Activated T-cell treated with anti-CD3 and anti-CD28 coated beads, Interleukin-2, amount 50 U/mL, for 24 hours (primary cell): Measurements from ENCODE around the gene MARCHF10.

Source experiments
- DNase-seq: peaks from one replicate; pipeline ENCODE4 v3.0.0-alpha.2; 2020
- H3K27ac Mint-ChIP-seq: 2 replicates; pipeline ENCODE4 v1.8.0; 2020; ENCODE audit warnings: mild to moderate bottlenecking, mixed read lengths
- H3K27me3 Mint-ChIP-seq: 2 replicates; pipeline ENCODE4 v1.8.0; 2020; ENCODE audit warnings: mixed read lengths
- H3K36me3 Mint-ChIP-seq: 2 replicates; pipeline ENCODE4 v1.8.0; 2020; ENCODE audit warnings: low read depth, mixed read lengths
- H3K4me1 Mint-ChIP-seq: 2 replicates; pipeline ENCODE4 v1.8.0; 2020; ENCODE audit warnings: low read depth, mixed read lengths
- H3K4me3 Mint-ChIP-seq: 2 replicates; pipeline ENCODE4 v1.8.0; 2020; ENCODE audit warnings: mild to moderate bottlenecking, moderate library complexity, mixed read lengths
- H3K9me3 Mint-ChIP-seq: 2 replicates; pipeline ENCODE4 v1.8.0; 2020; ENCODE audit warnings: mixed read lengths

The MARCHF10 gene

GRCh38 chr17:62805234-62805633 is 2.9 kb downstream of the MARCHF10 start:
- DNase-seq, result no peak
- H3K27ac Mint-ChIP-seq, result no peak overlapping the region

GRCh38 chr17:62804822-62805221 is 3.3 kb downstream of the MARCHF10 start:
- H3K9me3 Mint-ChIP-seq, result no peaks in the 10 kb centered on the region
- H3K27ac Mint-ChIP-seq, result no peak overlapping the region
- peaks cover 10% of the 10 kb centered on the region for H3K4me1 Mint-ChIP-seq
- H3K27me3 Mint-ChIP-seq, result peaks cover 67% of the 10 kb centered on the region
- no peak overlapping the region for H3K4me3 Mint-ChIP-seq
- no peak for DNase-seq
- no peaks in the 10 kb centered on the region for H3K36me3 Mint-ChIP-seq

More at GRCh38 chr17:62805234-62805633, 2.9 kb downstream of the MARCHF10 start:
- no peak overlapping the region for H3K4me3 Mint-ChIP-seq
- H3K4me1 Mint-ChIP-seq, result peaks cover 10% of the 10 kb centered on the region
- peaks cover 64% of the 10 kb centered on the region for H3K27me3 Mint-ChIP-seq
- no peaks in the 10 kb centered on the region for H3K9me3 Mint-ChIP-seq
- no peaks in the 10 kb centered on the region for H3K36me3 Mint-ChIP-seq

GRCh38 chr17:62804025-62804424 is 4.1 kb downstream of the MARCHF10 start:
- no peak for DNase-seq
- no peaks in the 10 kb centered on the region for H3K9me3 Mint-ChIP-seq
- H3K36me3 Mint-ChIP-seq, result no peaks in the 10 kb centered on the region
- H3K27ac Mint-ChIP-seq, result no peak overlapping the region
- peaks cover 3% of the 10 kb centered on the region for H3K4me1 Mint-ChIP-seq
- no peak overlapping the region for H3K4me3 Mint-ChIP-seq
- peaks cover 63% of the 10 kb centered on the region for H3K27me3 Mint-ChIP-seq

- no peak overlapping the region for H3K4me3 Mint-ChIP-seq
- no peaks in the 10 kb centered on the region for H3K36me3 Mint-ChIP-seq
- peaks cover 1% of the 10 kb centered on the region for H3K4me1 Mint-ChIP-seq
- DNase-seq, result no peak
- no peak overlapping the region for H3K27ac Mint-ChIP-seq
- H3K27me3 Mint-ChIP-seq, result peaks cover 68% of the 10 kb centered on the region
- no peaks in the 10 kb centered on the region for H3K9me3 Mint-ChIP-seq
Measured at GRCh38 chr17:62802561-62803205, 5.4 kb downstream of the MARCHF10 start.

- Mint-ChIP-seq H3K4me3 (no peak overlapping the region), H3K27me3 (peaks cover 64% of the 10 kb centered on the region), H3K4me1 (no peaks in the 10 kb centered on the region), H3K9me3 (no peaks in the 10 kb centered on the region), H3K36me3 (no peaks in the 10 kb centered on the region), H3K27ac (no peak overlapping the region)
- DNase-seq, result no peak
Measured at GRCh38 chr17:62801553-62802114, 6.5 kb downstream of the MARCHF10 start.

DNA sequence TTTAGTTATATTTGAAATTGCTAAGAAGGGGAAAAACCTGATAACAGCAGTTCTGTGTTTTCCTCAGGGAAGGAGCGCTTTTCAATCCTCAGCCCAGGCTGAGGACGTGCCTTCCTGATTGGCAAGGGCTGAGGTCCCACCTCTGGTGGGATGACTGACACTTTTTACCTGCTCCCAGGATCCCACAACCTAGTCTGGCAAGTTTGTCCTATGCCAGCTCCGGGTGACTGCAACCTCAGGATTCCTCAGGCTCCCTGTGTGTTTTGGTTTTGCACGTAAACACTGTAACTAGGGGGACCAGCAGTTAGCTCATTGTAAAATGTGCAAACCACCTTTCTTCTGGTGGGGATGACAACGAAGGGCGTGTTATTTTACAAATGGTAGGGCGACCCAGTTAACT is 7.5 kb downstream of the MARCHF10 start:
- no peaks in the 10 kb centered on the region for H3K36me3 Mint-ChIP-seq
- H3K27me3 Mint-ChIP-seq, result peaks cover 65% of the 10 kb centered on the region
- peaks cover under 1% of the 10 kb centered on the region for H3K4me1 Mint-ChIP-seq
- no peak for DNase-seq
- H3K9me3 Mint-ChIP-seq, result no peaks in the 10 kb centered on the region
- H3K4me3 Mint-ChIP-seq, result no peak overlapping the region
- H3K27ac Mint-ChIP-seq, result no peak overlapping the region

DNA sequence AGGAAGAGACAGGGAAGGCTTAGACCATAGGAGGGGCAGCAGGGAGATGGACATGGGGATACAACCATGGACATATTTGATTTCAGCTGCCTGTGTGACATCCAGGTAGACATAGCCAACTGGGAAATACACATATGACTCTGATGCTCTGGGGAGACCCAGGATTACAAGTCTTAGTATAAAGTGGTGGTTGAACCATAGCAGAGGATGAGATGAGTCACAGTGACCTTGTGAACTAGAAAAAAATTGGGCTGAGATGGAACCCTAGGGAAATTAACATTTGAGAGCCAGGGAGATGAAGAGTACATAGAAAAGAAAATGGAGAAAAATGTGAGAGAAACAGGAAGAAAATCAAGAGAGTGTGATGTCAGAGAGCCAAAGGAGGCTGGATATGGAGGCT is 10.2 kb downstream of the MARCHF10 start:
- no peak overlapping the region for H3K4me3 Mint-ChIP-seq
- no peak for DNase-seq
- H3K27me3 Mint-ChIP-seq, result peaks cover 55% of the 10 kb centered on the region
- H3K4me1 Mint-ChIP-seq, result peaks cover 13% of the 10 kb centered on the region
- no peak overlapping the region for H3K27ac Mint-ChIP-seq
- no peaks in the 10 kb centered on the region for H3K9me3 Mint-ChIP-seq
- H3K36me3 Mint-ChIP-seq, result no peaks in the 10 kb centered on the region

GRCh38 chr17:62796291-62796690 is 11.8 kb downstream of the MARCHF10 start:
- peaks cover 13% of the 10 kb centered on the region for H3K4me1 Mint-ChIP-seq
- H3K9me3 Mint-ChIP-seq, result no peaks in the 10 kb centered on the region
- peaks cover 45% of the 10 kb centered on the region for H3K27me3 Mint-ChIP-seq
- no peak for DNase-seq
- H3K36me3 Mint-ChIP-seq, result no peaks in the 10 kb centered on the region
- H3K27ac Mint-ChIP-seq, result no peak overlapping the region
- H3K4me3 Mint-ChIP-seq, result no peak overlapping the region

DNA sequence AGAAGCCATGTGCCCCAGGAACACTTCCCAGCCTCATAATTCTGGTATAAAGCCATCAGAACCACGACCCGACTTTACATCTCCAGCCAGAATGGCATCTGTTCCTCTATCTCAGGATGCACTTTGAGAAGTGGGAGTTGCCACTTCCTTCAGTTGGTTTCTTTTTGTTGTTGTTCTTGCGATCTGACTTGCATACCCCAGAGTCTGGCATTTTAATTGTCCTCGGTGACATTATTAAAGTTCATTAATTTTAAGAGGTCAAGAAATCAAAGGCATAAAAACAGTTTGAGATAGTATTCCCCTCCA is 13.5 kb downstream of the MARCHF10 start:
- H3K4me3 Mint-ChIP-seq, result peak overlapping the region; percentile 9
- no peak overlapping the region for H3K27ac Mint-ChIP-seq
- H3K36me3 Mint-ChIP-seq, result no peaks in the 10 kb centered on the region
- peaks cover 13% of the 10 kb centered on the region for H3K4me1 Mint-ChIP-seq
- H3K27me3 Mint-ChIP-seq, result peaks cover 48% of the 10 kb centered on the region
- no peak for DNase-seq
- H3K9me3 Mint-ChIP-seq, result no peaks in the 10 kb centered on the region

GRCh38 chr17:62793919-62794665 is 14.0 kb downstream of the MARCHF10 start:
- H3K4me3 Mint-ChIP-seq, result peak overlapping the region; percentile 9
- peaks cover 13% of the 10 kb centered on the region for H3K4me1 Mint-ChIP-seq
- no peak overlapping the region for H3K27ac Mint-ChIP-seq
- peaks cover 49% of the 10 kb centered on the region for H3K27me3 Mint-ChIP-seq
- DNase-seq, result no peak
- no peaks in the 10 kb centered on the region for H3K9me3 Mint-ChIP-seq
- H3K36me3 Mint-ChIP-seq, result no peaks in the 10 kb centered on the region

DNA sequence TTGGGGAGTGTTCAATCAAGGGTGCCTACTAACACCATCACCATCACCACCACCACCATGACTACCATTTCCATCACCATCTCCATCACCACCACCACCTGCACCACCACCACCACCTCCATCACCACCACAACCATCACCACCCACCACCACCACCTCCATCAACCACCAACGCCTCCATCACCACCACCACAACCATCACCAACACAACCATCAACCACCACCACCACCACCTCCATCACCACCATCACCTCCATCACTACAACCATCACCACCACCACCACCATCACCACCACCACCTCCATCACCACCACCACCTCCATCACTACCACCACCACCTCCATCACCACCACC is 15.7 kb downstream of the MARCHF10 start:
- Mint-ChIP-seq H3K4me1 (peaks cover 13% of the 10 kb centered on the region), H3K27ac (no peak overlapping the region), H3K36me3 (no peaks in the 10 kb centered on the region), H3K9me3 (no peaks in the 10 kb centered on the region), H3K4me3 (no peak overlapping the region), H3K27me3 (peaks cover 35% of the 10 kb centered on the region)
- DNase-seq, result no peak

DNA sequence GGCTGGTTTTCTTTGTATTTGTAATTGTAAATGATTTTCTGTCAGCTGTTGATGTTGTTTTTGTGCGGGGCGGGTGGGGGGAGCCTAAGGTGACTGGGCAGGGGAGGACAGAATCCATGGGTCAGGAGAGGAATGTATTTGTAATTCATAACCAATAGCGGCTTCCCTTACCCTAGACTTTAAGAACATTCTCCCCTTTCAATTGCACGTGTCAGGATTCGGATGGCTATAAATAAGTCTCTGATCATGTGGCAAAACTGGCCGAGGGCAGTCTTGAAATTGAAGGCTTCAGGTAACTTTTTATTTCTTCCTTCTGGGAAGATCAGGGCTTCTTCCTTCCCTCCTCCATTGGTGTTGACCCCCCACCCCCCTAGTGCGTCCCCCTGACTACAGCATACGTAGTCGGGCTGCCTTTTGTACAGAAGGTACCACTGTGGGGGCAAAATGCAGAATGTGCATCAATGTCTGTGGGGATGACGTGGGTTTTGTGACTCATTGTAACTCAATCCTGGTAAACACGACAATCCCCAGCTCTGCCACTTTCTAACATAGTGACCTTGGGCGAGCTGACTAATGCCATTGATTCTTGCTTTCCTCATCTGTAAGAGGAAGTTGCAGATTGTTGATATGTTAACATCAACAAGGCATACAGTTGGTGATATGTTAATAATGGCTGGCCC is 16.2 kb downstream of the MARCHF10 start:
- H3K36me3 Mint-ChIP-seq, result no peaks in the 10 kb centered on the region
- no peak overlapping the region for H3K27ac Mint-ChIP-seq
- no peak for DNase-seq
- H3K4me3 Mint-ChIP-seq, result no peak overlapping the region
- peaks cover 13% of the 10 kb centered on the region for H3K4me1 Mint-ChIP-seq
- H3K27me3 Mint-ChIP-seq, result peaks cover 33% of the 10 kb centered on the region
- no peaks in the 10 kb centered on the region for H3K9me3 Mint-ChIP-seq

DNA sequence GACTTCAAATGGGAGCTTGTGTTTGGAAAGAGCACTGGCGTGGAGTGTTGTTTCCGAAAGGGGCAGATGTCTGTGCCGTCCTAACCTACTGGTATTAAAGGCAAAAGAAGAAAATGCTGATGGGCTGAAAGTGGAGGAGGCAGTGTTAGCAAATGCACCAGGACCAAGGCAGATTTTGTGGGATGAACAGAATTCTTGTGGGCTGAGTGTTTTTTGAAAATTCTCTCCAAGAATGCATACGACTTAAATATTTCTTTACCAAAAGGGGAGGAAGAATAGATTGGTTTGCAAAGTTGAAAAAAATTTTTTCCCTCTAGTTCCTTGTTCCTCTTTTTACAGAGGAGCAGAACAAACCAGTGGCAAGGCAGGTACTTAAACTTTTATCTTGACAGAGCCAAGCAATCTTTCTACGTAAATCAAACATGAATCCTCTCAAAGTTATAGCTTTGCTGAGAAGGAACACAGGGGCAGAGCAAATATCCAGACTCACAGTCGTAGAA is 16.8 kb downstream of the MARCHF10 start:
- Mint-ChIP-seq H3K36me3 (no peaks in the 10 kb centered on the region), H3K27me3 (peaks cover 27% of the 10 kb centered on the region), H3K4me3 (no peak overlapping the region), H3K27ac (no peak overlapping the region), H3K9me3 (no peaks in the 10 kb centered on the region), H3K4me1 (peaks cover 13% of the 10 kb centered on the region)
- no peak for DNase-seq

DNA sequence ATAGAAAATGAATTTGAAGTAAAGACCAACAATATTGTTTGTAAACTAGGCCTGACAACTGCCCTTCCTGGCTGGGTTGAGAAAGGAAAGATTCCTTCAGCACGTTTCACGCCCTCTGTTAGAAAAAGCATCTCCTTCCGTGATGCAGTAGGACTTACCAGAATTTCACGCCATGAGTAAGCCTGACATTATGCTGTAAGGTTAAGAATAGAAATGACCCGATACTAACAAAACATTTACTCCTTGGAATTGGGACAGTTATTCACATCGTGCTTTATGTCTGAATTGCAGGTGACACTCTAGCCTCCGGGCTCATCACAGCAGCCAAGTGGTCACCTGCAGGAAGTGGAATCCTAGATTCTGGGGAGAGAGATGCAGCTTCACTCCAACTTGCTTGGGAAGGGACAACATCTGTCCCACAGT is 17.5 kb downstream of the MARCHF10 start:
- no peak overlapping the region for H3K27ac Mint-ChIP-seq
- no peak for DNase-seq
- H3K9me3 Mint-ChIP-seq, result no peaks in the 10 kb centered on the region
- H3K4me1 Mint-ChIP-seq, result peaks cover 13% of the 10 kb centered on the region
- no peaks in the 10 kb centered on the region for H3K36me3 Mint-ChIP-seq
- H3K4me3 Mint-ChIP-seq, result no peak overlapping the region
- H3K27me3 Mint-ChIP-seq, result peaks cover 23% of the 10 kb centered on the region

- no peak for DNase-seq
- H3K27ac Mint-ChIP-seq, result no peak overlapping the region
- no peaks in the 10 kb centered on the region for H3K36me3 Mint-ChIP-seq
- H3K27me3 Mint-ChIP-seq, result peaks cover 29% of the 10 kb centered on the region
- peaks cover 8% of the 10 kb centered on the region for H3K9me3 Mint-ChIP-seq
- no peaks in the 10 kb centered on the region for H3K4me1 Mint-ChIP-seq
- H3K4me3 Mint-ChIP-seq, result no peak overlapping the region
Measured at GRCh38 chr17:62787366-62787765, 20.7 kb downstream of the MARCHF10 start.
